ENCODE measurements around the gene ADCY1. TPM values are rescaled to one million over a fixed set of nuclear protein-coding genes. Genes with fewer than 3 reads are reported as not detected.

Gene ADCY1
- total RNA-seq, 1 donor from 2014 or later: 4.6 TPM

- peak; percentile 18 for DNase-seq (ENCODE audit: low spot score)
Observed at GRCh38 chr7:45593121-45593541, 19.0 kb downstream of the ADCY1 start.

- DNase-seq (ENCODE audit: low spot score): no peak
Observed at GRCh38 chr7:45593877-45594276, 19.7 kb downstream of the ADCY1 start.

- no peak for DNase-seq (ENCODE audit: low spot score)
Observed at GRCh38 chr7:45594745-45595535, 20.8 kb downstream of the ADCY1 start.

- DNase-seq (ENCODE audit: low spot score): peak; percentile 19
Observed at GRCh38 chr7:45595809-45596664, 21.9 kb downstream of the ADCY1 start.

GRCh38 chr7:45596665-45597095 lies 22.5 kb downstream of the ADCY1 start:
- DNase-seq (ENCODE audit: low spot score): no peak

GRCh38 chr7:45597286-45597984 lies 23.3 kb downstream of the ADCY1 start:
- peak; percentile 15 for DNase-seq (ENCODE audit: low spot score)

GRCh38 chr7:45598886-45599520 lies 24.8 kb downstream of the ADCY1 start:
- peak; percentile 31 for DNase-seq (ENCODE audit: low spot score)

- peak; percentile 23 for DNase-seq (ENCODE audit: low spot score)
Observed at GRCh38 chr7:45599851-45600706, 25.9 kb downstream of the ADCY1 start.

GRCh38 chr7:45601094-45601493 lies 26.9 kb downstream of the ADCY1 start:
- peak; percentile 25 for DNase-seq (ENCODE audit: low spot score)

- peak; percentile 23 for DNase-seq (ENCODE audit: low spot score)
Observed at GRCh38 chr7:45601816-45602540, 27.8 kb downstream of the ADCY1 start.

- DNase-seq (ENCODE audit: low spot score): peak; percentile 19
Observed at GRCh38 chr7:45606050-45606449, 31.9 kb downstream of the ADCY1 start.

- DNase-seq (ENCODE audit: low spot score): no peak
Observed at GRCh38 chr7:45606931-45607330, 32.8 kb downstream of the ADCY1 start.

- DNase-seq (ENCODE audit: low spot score): peak; percentile 28
Observed at GRCh38 chr7:45609180-45609579, 35.0 kb downstream of the ADCY1 start.

- DNase-seq (ENCODE audit: low spot score): peak; percentile 39
Observed at GRCh38 chr7:45610019-45610418, 35.9 kb downstream of the ADCY1 start.

- DNase-seq (ENCODE audit: low spot score): no peak
Observed at GRCh38 chr7:45610660-45611299, 36.6 kb downstream of the ADCY1 start.

GRCh38 chr7:45617166-45617565 lies 43.0 kb downstream of the ADCY1 start:
- DNase-seq (ENCODE audit: low spot score): no peak

GRCh38 chr7:45622058-45622457 lies 47.9 kb downstream of the ADCY1 start:
- DNase-seq (ENCODE audit: low spot score): no peak

GRCh38 chr7:45623157-45623556 lies 49.0 kb downstream of the ADCY1 start:
- no peak for DNase-seq (ENCODE audit: low spot score)

GRCh38 chr7:45623740-45624391 lies 49.7 kb downstream of the ADCY1 start:
- DNase-seq (ENCODE audit: low spot score): no peak
